OCI-LY1 (cell line): ENCODE measurements around the gene SLC4A11.

Source experiments
- EZH2 ChIP-seq: fragments of 200-600 bp; sonication (generic), shearing (Covaris generic); IDR thresholded peaks from 2 replicates; pipeline ENCODE4 v1.8.0; 2017; ENCODE audit warnings: borderline replicate concordance, mixed run types, mild to moderate bottlenecking, antibody characterized with exemption, low read length, moderate library complexity, mixed read lengths
- TF ChIP-seq, protein P1 (sequence below): fragments of 200-600 bp; sonication (generic), shearing (Covaris generic); IDR thresholded peaks from 2 replicates; pipeline ENCODE4 v1.5.1; 2017; ENCODE audit warnings: mild to moderate bottlenecking, antibody characterized with exemption, low read length, moderate library complexity, mixed read lengths

DNA sequence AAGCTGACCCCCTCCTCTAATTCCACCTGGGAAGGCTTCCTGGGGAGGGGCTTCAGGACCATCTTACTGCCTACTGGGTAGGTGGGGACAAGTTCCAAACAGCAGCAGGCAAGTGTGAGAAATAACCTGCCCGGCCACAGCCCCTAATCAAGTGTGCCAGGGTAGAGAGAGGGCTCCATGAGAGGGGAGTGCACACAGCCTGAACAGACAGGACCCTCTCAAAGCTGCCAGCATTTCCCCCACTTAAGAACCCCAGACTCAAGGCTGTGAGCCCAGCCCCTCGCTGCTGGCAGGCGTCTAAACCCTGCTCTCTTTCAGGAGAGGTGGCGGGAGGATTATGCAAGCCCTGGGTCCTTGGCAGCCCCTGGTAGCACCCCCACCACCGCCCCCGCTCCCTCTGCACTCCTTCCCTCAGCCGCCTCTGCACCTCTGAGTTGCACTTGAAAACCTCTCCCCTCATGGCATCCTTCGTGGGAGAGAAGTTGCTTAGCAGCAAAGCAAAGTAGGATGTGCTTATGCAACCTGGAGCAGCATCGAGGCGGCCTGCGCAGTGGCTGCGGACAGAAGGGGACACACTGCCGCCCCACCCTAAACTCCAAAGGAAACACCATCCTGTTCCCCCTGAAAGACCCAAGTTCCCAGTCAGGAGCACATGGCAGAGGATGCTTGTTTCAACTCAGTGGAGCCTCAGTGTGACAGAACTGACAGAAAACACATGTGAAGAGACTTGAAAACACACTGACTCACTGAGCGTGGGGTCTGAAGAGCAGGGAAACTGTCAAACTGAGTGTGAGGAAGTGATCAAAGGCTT lies 45.0 kb downstream of the SLC4A11 start:
- TF ChIP-seq, protein P1, sequence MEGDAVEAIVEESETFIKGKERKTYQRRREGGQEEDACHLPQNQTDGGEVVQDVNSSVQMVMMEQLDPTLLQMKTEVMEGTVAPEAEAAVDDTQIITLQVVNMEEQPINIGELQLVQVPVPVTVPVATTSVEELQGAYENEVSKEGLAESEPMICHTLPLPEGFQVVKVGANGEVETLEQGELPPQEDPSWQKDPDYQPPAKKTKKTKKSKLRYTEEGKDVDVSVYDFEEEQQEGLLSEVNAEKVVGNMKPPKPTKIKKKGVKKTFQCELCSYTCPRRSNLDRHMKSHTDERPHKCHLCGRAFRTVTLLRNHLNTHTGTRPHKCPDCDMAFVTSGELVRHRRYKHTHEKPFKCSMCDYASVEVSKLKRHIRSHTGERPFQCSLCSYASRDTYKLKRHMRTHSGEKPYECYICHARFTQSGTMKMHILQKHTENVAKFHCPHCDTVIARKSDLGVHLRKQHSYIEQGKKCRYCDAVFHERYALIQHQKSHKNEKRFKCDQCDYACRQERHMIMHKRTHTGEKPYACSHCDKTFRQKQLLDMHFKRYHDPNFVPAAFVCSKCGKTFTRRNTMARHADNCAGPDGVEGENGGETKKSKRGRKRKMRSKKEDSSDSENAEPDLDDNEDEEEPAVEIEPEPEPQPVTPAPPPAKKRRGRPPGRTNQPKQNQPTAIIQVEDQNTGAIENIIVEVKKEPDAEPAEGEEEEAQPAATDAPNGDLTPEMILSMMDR: no peak
- no peak for TF ChIP-seq EZH2
